GM23338 (cell line): ENCODE data around the gene GSG1L. TPM values are rescaled to one million over a fixed set of nuclear protein-coding genes. Genes with fewer than 3 reads are reported as not detected.

Experiments used
- ATAC-seq: fragments of 200-7000 bp; cut with Tn5 transposase; 3 replicates; pipeline ENCODE4 v1.9.1; 2020
- DNase-seq: peaks from one replicate; pipeline ENCODE4 v3.0.0-alpha.2; 2015; ENCODE audit warnings: low spot score
- H2AFZ ChIP-seq: fragments of 200-600 bp; sonication (generic); 2 replicates; pipeline ENCODE4 v1.8.0; 2016; ENCODE audit warnings: antibody characterized with exemption, mild to moderate bottlenecking, moderate library complexity
- H3F3A ChIP-seq: fragments of 200-600 bp; sonication (generic); replicated peaks from 2 replicates; pipeline ENCODE4 v1.8.0; 2017; ENCODE audit warnings: antibody characterized with exemption, mixed run types, low read depth
- H3K27ac ChIP-seq: fragments of 200-600 bp; sonication (generic); 2 replicates; pipeline ENCODE4 v1.6.1; 2016; ENCODE audit warnings: low read depth
- H3K27me3 ChIP-seq: fragments of 200-600 bp; sonication (generic); 2 replicates; pipeline ENCODE4 v1.8.0; 2016; ENCODE audit warnings: mild to moderate bottlenecking, mixed run types, moderate library complexity; ENCODE audit not compliant: insufficient read depth
- H3K36me3 ChIP-seq: fragments of 200-600 bp; sonication (generic); 2 replicates; pipeline ENCODE4 v1.8.0; 2016; ENCODE audit warnings: mild to moderate bottlenecking; ENCODE audit not compliant: insufficient read depth
- H3K4me1 ChIP-seq: fragments of 200-600 bp; sonication (generic); 2 replicates; pipeline ENCODE4 v1.8.0; 2016; ENCODE audit warnings: mild to moderate bottlenecking, moderate library complexity; ENCODE audit not compliant: insufficient read depth
- H3K4me2 ChIP-seq: fragments of 200-600 bp; sonication (generic); 2 replicates; pipeline ENCODE4 v1.7.1; 2017; ENCODE audit warnings: mixed run types
- H3K4me3 ChIP-seq: fragments of 200-600 bp; sonication (generic); 2 replicates; pipeline ENCODE4 v1.6.1; 2016; ENCODE audit warnings: mixed run types
- H3K79me2 ChIP-seq: fragments of 200-600 bp; sonication (generic); replicated peaks from 2 replicates; pipeline ENCODE4 v1.8.0; 2017; ENCODE audit warnings: mild to moderate bottlenecking; ENCODE audit not compliant: insufficient read depth
- H3K9me2 ChIP-seq: fragments of 200-600 bp; sonication (generic); 2 replicates; pipeline ENCODE4 v1.8.0; 2017; ENCODE audit not compliant: insufficient read depth
- H4K20me1 ChIP-seq: fragments of 200-600 bp; sonication (generic); replicated peaks from 2 replicates; pipeline ENCODE4 v1.8.0; 2017; ENCODE audit warnings: mild to moderate bottlenecking; ENCODE audit not compliant: insufficient read depth
- H3K27ac Mint-ChIP-seq: 2 replicates; pipeline ENCODE4 v1.8.0; 2020; ENCODE audit warnings: inconsistent platforms, mild to moderate bottlenecking, moderate library complexity, mixed read lengths
- H3K27me3 Mint-ChIP-seq: 3 replicates; pipeline ENCODE4 v1.8.0; 2022; ENCODE audit warnings: low read depth, mild to moderate bottlenecking, moderate library complexity, mixed read lengths, inconsistent platforms; ENCODE audit not compliant: insufficient read depth, poor library complexity
- H3K36me3 Mint-ChIP-seq: 3 replicates; pipeline ENCODE4 v1.8.0; 2021; ENCODE audit warnings: low read depth, mild to moderate bottlenecking, inconsistent platforms, moderate library complexity, mixed read lengths
- H3K4me1 Mint-ChIP-seq: 3 replicates; pipeline ENCODE4 v1.8.0; 2020; ENCODE audit warnings: mild to moderate bottlenecking, inconsistent platforms, mixed read lengths
- H3K4me3 Mint-ChIP-seq: 3 replicates; pipeline ENCODE4 v1.8.0; 2021; ENCODE audit warnings: moderate library complexity, mild to moderate bottlenecking, inconsistent platforms, mixed read lengths
- H3K9me3 Mint-ChIP-seq: 3 replicates; pipeline ENCODE4 v1.8.0; 2020; ENCODE audit warnings: moderate library complexity, mild to moderate bottlenecking, inconsistent platforms, mixed read lengths
- CREB1 ChIP-seq: fragments of 250-450 bp; sonication (Bioruptor Pico); IDR thresholded peaks from 2 replicates; pipeline ENCODE4 v1.5.0; 2020; ENCODE audit warnings: low read depth, mild to moderate bottlenecking, moderate library complexity
- EZH2phosphoT487 ChIP-seq: fragments of 200-600 bp; sonication (generic); IDR thresholded peaks from one replicate; pipeline ENCODE4 v1.8.1; 2018; ENCODE audit warnings: antibody characterized with exemption; ENCODE audit not compliant: unreplicated experiment
- JUNB ChIP-seq: IDR thresholded peaks from one replicate; pipeline ENCODE4 v1.6.1; 2016; ENCODE audit warnings: antibody characterized with exemption; ENCODE audit not compliant: unreplicated experiment
- NANOG ChIP-seq: IDR thresholded peaks from 2 replicates; pipeline ENCODE4 v1.6.1; 2016; ENCODE audit warnings: antibody characterized with exemption, borderline replicate concordance
- POLR2AphosphoS5 ChIP-seq: IDR thresholded peaks from 2 replicates; pipeline ENCODE4 v1.6.1; 2016; ENCODE audit warnings: antibody characterized with exemption, low read depth
- STAT1 ChIP-seq: IDR thresholded peaks from one replicate; pipeline ENCODE4 v1.6.1; 2016; ENCODE audit warnings: antibody characterized with exemption; ENCODE audit not compliant: unreplicated experiment
- ZNF331 ChIP-seq: fragments of 250-450 bp; sonication (Bioruptor Pico); IDR thresholded peaks from 2 replicates; pipeline ENCODE4 v1.5.0; 2020; ENCODE audit warnings: low read depth, mild to moderate bottlenecking, moderate library complexity
- polyA plus RNA-seq: library from polyadenylated mRNA; unstranded; fragments of >200 nt; fragmentation: Nextera tagmentation; extraction: Ambion mirVana; gene quantifications from 2 replicates; pipeline ENCODE4 v1.2.1, GENCODE V29; 2016
- total RNA-seq: library from RNA; depleted of rRNA; stranded (reverse); fragments of >200 nt; shearing (Covaris generic); gene quantifications from 2 replicates; pipeline ENCODE4 v1.2.3, GENCODE V29; 2014
- TF ChIP-seq, protein P1 (sequence below): IDR thresholded peaks from 2 replicates; pipeline ENCODE4 v1.6.1; 2016; ENCODE audit warnings: antibody characterized with exemption
- TF ChIP-seq, protein P2 (sequence below): IDR thresholded peaks from one replicate; pipeline ENCODE4 v1.6.1; 2018; ENCODE audit warnings: antibody characterized with exemption; ENCODE audit not compliant: unreplicated experiment
- TF ChIP-seq, protein P3 (sequence below): fragments of 250-450 bp; sonication (Bioruptor Pico); IDR thresholded peaks from 2 replicates; pipeline ENCODE4 v1.5.0; 2020; ENCODE audit warnings: mild to moderate bottlenecking, moderate library complexity

GSG1L gene
- total and polyA plus RNA-seq, 2 experiments from 2014 or later, result 0.36 to 0.63 TPM

DNA sequence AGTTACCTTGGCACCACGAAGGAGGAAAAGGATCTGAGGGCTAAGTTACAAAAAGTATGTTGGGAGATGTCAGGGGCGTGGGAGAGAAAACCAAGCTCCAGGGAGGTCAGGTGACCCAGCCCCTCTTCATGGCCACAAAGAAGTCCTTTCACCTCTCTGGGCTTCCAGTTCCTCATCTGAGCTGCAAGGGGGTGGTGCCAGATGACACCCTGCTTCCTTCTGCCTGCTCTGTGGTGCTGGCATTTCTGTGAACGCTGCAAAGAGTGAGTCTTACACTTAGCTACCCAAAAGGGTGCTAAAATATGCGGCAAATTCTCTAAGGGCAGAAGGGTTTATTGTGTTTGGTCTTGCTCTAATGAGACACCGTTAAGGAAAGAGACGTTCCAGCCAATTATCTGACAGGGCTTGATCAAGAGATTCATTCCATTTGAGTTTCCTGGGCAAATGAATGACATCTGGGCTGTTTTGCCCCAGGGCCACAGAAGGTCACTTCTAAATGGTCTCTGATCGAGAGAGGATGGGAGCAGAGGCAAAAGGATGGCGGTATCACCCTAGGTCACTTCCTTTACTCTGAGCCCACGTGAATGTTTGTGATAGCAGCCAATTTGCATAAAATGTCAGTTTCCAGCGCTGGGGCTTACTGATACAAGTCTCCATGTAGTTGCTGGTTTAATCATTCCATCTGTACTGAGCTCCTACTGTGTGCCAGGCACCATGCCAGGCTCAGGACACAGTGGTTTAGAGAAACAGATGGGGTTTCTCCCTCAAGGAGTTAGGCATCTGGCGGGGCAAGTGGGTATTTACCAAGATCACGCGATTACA lies 303.3 kb downstream of the GSG1L start:
- no peaks in the 10 kb centered on the region for H3K4me1 ChIP-seq
- H3K79me2 ChIP-seq, result no peaks in the 10 kb centered on the region
- no peak overlapping the region for H3K4me3 Mint-ChIP-seq
- no peaks in the 10 kb centered on the region for H3K9me2 ChIP-seq
- no peak overlapping the region for H3K4me2 ChIP-seq
- DNase-seq, result no peak
- H3K27me3 ChIP-seq, result no peaks in the 10 kb centered on the region
- peaks cover 8% of the 10 kb centered on the region; the same call in 2 of the 3 replicates for H3K9me3 Mint-ChIP-seq
- no peak for ATAC-seq
- no peak overlapping the region for H2AFZ ChIP-seq
- TF ChIP-seq POLR2AphosphoS5 (no peak), EZH2phosphoT487 (no peak), JUNB (no peak), NANOG (no peak)
- TF ChIP-seq, protein P1, sequence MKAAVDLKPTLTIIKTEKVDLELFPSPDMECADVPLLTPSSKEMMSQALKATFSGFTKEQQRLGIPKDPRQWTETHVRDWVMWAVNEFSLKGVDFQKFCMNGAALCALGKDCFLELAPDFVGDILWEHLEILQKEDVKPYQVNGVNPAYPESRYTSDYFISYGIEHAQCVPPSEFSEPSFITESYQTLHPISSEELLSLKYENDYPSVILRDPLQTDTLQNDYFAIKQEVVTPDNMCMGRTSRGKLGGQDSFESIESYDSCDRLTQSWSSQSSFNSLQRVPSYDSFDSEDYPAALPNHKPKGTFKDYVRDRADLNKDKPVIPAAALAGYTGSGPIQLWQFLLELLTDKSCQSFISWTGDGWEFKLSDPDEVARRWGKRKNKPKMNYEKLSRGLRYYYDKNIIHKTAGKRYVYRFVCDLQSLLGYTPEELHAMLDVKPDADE, result no peak
- TF ChIP-seq, protein P2, sequence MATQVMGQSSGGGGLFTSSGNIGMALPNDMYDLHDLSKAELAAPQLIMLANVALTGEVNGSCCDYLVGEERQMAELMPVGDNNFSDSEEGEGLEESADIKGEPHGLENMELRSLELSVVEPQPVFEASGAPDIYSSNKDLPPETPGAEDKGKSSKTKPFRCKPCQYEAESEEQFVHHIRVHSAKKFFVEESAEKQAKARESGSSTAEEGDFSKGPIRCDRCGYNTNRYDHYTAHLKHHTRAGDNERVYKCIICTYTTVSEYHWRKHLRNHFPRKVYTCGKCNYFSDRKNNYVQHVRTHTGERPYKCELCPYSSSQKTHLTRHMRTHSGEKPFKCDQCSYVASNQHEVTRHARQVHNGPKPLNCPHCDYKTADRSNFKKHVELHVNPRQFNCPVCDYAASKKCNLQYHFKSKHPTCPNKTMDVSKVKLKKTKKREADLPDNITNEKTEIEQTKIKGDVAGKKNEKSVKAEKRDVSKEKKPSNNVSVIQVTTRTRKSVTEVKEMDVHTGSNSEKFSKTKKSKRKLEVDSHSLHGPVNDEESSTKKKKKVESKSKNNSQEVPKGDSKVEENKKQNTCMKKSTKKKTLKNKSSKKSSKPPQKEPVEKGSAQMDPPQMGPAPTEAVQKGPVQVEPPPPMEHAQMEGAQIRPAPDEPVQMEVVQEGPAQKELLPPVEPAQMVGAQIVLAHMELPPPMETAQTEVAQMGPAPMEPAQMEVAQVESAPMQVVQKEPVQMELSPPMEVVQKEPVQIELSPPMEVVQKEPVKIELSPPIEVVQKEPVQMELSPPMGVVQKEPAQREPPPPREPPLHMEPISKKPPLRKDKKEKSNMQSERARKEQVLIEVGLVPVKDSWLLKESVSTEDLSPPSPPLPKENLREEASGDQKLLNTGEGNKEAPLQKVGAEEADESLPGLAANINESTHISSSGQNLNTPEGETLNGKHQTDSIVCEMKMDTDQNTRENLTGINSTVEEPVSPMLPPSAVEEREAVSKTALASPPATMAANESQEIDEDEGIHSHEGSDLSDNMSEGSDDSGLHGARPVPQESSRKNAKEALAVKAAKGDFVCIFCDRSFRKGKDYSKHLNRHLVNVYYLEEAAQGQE, result no peak
- H3K36me3 Mint-ChIP-seq, result peaks cover 21% of the 10 kb centered on the region
- H3K36me3 ChIP-seq, result no peaks in the 10 kb centered on the region; the same call in 1 of the 2 replicates
- H3K27ac Mint-ChIP-seq, result peak overlapping the region; percentile 34; the same call in 1 of the 2 replicates
- no peak overlapping the region for H3K4me3 ChIP-seq
- H3K4me1 Mint-ChIP-seq, result peaks cover 12% of the 10 kb centered on the region
- no peak overlapping the region for H3K27ac ChIP-seq
- H4K20me1 ChIP-seq, result no peaks in the 10 kb centered on the region
- H3K27me3 Mint-ChIP-seq, result peaks cover 3% of the 10 kb centered on the region
- no peaks in the 10 kb centered on the region for H3F3A ChIP-seq

DNA sequence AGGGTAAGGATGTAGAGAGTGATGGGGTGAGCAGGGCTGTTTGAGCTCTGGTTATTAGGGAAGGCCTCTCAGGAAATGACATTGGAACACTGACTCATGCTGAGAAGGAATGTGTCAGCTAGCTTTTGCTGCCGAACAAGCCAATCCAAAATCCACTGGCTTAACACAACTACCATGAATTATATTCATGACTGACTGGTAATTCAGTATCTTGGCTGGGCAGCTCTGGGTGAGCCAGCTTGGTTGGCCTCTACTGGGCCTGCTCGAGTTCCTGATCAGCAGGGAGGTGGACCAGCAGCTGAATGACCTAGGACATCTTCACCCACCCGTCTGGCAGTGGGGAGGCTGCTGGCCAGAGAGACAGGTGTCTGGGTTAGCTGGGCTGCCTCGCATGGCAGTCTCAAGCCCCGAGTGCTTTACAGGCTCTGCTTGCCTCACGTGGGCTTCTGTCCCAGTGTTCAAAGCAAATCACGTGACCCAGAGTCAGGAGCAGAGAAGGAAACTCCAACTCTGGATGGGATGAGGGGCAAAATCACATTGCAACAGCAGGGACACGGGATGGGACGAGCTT lies 304.1 kb downstream of the GSG1L start:
- peaks cover 16% of the 10 kb centered on the region for H3K4me1 Mint-ChIP-seq
- H3K27me3 Mint-ChIP-seq, result peaks cover 4% of the 10 kb centered on the region
- peak overlapping the region; percentile 30; the same call in 1 of the 2 replicates for H3K27ac Mint-ChIP-seq
- Histone ChIP-seq H3K36me3 (no peaks in the 10 kb centered on the region; the same call in 1 of the 2 replicates), H3F3A (no peaks in the 10 kb centered on the region), H2AFZ (no peak overlapping the region), H3K4me1 (no peaks in the 10 kb centered on the region), H3K27ac (no peak overlapping the region), H3K79me2 (no peaks in the 10 kb centered on the region), H3K4me3 (no peak overlapping the region), H3K4me2 (no peak overlapping the region), H3K27me3 (no peaks in the 10 kb centered on the region), H4K20me1 (no peaks in the 10 kb centered on the region), H3K9me2 (no peaks in the 10 kb centered on the region)
- peaks cover 15% of the 10 kb centered on the region for H3K36me3 Mint-ChIP-seq
- peaks cover 6% of the 10 kb centered on the region; the same call in 1 of the 3 replicates for H3K9me3 Mint-ChIP-seq
- no peak overlapping the region for H3K4me3 Mint-ChIP-seq
- DNase-seq, result no peak
- no peak for ATAC-seq
- TF ChIP-seq CREB1 (CRISPR knock-in tag) (no peak), POLR2AphosphoS5 (no peak), ZNF331 (no peak), STAT1 (no peak), EZH2phosphoT487 (no peak)
- TF ChIP-seq, protein P3, sequence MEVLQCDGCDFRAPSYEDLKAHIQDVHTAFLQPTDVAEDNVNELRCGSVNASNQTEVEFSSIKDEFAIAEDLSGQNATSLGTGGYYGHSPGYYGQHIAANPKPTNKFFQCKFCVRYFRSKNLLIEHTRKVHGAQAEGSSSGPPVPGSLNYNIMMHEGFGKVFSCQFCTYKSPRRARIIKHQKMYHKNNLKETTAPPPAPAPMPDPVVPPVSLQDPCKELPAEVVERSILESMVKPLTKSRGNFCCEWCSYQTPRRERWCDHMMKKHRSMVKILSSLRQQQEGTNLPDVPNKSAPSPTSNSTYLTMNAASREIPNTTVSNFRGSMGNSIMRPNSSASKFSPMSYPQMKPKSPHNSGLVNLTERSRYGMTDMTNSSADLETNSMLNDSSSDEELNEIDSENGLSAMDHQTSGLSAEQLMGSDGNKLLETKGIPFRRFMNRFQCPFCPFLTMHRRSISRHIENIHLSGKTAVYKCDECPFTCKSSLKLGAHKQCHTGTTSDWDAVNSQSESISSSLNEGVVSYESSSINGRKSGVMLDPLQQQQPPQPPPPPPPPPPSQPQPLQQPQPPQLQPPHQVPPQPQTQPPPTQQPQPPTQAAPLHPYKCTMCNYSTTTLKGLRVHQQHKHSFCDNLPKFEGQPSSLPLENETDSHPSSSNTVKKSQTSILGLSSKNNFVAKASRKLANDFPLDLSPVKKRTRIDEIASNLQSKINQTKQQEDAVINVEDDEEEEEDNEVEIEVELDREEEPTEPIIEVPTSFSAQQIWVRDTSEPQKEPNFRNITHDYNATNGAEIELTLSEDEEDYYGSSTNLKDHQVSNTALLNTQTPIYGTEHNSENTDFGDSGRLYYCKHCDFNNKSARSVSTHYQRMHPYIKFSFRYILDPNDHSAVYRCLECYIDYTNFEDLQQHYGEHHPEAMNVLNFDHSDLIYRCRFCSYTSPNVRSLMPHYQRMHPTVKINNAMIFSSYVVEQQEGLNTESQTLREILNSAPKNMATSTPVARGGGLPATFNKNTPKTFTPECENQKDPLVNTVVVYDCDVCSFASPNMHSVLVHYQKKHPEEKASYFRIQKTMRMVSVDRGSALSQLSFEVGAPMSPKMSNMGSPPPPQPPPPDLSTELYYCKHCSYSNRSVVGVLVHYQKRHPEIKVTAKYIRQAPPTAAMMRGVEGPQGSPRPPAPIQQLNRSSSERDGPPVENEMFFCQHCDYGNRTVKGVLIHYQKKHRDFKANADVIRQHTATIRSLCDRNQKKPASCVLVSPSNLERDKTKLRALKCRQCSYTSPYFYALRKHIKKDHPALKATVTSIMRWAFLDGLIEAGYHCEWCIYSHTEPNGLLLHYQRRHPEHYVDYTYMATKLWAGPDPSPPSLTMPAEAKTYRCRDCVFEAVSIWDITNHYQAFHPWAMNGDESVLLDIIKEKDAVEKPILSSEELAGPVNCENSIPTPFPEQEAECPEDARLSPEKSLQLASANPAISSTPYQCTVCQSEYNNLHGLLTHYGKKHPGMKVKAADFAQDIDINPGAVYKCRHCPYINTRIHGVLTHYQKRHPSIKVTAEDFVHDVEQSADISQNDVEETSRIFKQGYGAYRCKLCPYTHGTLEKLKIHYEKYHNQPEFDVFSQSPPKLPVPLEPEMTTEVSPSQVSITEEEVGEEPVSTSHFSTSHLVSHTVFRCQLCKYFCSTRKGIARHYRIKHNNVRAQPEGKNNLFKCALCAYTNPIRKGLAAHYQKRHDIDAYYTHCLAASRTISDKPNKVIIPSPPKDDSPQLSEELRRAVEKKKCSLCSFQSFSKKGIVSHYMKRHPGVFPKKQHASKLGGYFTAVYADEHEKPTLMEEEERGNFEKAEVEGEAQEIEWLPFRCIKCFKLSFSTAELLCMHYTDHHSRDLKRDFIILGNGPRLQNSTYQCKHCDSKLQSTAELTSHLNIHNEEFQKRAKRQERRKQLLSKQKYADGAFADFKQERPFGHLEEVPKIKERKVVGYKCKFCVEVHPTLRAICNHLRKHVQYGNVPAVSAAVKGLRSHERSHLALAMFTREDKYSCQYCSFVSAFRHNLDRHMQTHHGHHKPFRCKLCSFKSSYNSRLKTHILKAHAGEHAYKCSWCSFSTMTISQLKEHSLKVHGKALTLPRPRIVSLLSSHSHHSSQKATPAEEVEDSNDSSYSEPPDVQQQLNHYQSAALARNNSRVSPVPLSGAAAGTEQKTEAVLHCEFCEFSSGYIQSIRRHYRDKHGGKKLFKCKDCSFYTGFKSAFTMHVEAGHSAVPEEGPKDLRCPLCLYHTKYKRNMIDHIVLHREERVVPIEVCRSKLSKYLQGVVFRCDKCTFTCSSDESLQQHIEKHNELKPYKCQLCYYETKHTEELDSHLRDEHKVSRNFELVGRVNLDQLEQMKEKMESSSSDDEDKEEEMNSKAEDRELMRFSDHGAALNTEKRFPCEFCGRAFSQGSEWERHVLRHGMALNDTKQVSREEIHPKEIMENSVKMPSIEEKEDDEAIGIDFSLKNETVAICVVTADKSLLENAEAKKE (CRISPR knock-in tag), result no peak
